Activated gamma-delta T cell treated with anti-CD3 and anti-CD28 coated beads, Interleukin-2, amount 50 U/mL, for 16 hours (primary cell): Measurements from ENCODE around the gene TMEM255B.

Experiments
- DNase-seq: peaks from one replicate; pipeline ENCODE4 v3.0.0-alpha.2; 2020; ENCODE audit warnings: low read depth

Gene TMEM255B

DNA sequence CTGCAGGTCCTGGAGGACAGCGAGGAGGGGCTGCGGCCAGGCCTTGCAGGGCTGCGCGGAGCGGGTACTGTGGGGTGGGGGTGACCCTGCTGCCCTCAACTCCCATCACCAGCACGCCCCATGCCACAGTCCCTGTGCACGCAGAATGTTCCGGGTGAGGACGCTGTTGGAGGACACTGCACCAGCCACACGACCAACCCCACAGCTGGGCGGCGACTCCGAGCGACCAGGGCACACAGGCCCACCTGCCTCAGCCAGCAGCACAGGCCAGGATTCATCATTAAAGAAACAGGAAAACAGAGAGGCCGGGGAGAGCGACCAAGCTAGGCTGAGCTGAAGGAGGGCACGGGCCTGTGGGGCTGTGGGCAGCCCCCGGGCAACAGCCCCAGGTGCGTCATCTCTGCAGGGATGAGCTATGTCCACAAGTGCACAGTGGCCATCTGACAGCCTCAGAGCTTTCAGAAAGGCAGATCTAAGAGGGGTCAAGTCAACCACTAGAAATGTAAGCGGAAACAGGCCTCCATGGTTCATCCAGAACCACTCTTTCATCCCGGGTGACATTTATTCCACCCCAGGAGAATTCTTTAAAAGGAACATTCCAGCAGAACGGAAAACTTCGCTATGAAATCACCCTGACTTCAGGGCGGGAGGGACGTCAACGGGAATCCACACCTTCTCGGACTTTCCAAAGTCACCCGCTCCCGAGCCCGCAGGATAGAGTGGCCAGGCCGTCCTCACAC lies 103.3 kb downstream of the TMEM255B start:
- DNase-seq = no peak

DNA sequence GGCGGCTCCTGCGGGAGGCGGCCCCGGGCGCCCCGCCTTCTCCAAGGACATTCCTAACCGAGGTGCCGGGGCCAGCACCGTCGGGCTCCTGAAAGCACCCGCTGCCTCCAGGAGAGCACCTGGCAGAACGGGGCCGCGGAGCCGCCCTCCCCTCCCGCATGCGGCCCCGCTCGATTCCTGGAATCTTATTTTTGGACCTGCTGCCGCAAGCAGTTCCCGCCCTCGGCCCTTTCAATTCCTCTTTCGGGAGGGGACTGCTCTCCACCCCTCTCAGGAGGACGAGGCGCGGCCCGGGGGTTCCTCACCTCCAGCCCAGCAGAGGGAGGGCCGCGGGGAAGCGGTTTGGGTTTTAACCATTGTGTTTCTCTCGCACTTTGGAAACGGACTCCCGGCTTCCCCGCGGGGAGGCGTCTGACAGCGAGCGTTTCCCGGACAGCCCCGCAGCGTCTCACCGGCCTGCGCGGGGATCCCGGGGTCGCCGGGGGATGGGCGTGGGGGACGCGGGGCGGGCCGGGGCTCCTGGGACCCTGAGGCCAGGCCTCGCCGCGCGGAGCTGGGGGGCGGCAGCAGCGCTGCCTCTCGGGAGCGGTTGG lies 104.0 kb downstream of the TMEM255B start:
- DNase-seq = no peak

DNA sequence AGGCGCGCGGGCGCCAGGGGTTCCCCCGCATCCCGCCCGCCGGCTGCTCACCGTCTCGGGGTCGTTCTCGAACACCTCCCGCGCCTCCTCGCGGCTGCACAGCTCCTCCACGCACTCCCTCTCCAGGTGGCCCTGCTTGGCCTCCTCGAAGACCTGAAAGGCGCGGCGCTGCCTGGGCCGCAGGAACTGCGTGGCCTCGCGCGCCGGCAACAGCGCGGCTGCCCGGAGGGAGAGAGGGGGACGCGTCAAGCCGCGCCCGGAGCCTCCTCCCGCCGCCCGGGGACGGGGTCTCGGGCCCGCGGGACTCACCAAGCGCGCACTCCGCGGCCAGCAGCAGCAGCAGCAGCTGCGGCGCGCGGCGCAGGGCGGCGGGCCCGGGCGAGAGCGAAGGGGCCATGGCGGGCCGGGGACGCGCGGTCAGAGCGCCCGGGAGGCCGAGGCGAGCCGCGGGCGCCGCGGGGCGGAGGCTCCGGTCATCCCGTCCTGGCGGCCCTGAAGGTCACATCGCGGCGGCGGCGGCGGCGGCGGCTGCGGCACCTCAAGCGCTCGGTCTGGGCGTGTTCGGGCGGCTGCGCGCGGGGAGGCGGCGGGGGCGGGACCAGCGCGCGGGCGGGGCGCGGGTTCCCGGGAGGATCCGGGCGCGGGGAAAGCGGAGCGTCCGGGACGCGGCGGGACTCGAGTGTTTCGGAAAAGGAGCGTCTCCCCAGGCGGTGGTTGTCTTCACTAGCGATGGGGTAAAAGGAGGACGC lies 104.7 kb downstream of the TMEM255B start, which contains the start of gene GAS6:
GAS6 (minus strand) TSS at position 553 of the 749 bp plus-strand sequence; CDS start at position 397, 156 bp downstream.
- no peak for DNase-seq

DNA sequence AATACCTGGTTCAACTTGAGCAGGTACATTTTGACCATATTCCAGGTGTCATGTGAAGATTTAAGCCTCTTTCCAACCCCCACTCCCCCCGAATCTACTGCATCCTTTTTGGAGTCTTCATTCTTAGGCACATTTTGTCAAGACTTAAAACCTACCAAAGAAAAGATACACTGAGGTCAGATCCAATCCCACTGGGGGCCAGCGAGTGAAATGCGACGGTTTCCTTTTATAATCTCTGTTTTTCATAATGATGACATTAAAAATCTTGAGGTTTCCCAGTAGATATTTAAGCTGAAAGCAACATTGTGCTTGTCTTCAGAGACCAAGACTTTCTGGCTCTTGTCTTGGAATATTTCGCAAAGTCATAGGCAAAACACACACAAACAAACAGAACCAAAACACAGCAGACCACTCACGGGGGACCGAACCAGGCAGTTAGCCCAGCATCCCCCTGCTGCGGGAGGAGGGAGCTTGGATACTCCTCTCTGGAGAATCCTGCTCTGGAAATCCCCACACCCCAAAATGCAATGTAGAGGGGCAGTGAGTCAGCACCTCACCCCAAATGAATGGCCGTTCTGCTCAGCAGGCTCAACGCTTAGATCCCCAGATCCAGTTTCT lies 105.4 kb downstream of the TMEM255B start:
- DNase-seq = no peak

DNA sequence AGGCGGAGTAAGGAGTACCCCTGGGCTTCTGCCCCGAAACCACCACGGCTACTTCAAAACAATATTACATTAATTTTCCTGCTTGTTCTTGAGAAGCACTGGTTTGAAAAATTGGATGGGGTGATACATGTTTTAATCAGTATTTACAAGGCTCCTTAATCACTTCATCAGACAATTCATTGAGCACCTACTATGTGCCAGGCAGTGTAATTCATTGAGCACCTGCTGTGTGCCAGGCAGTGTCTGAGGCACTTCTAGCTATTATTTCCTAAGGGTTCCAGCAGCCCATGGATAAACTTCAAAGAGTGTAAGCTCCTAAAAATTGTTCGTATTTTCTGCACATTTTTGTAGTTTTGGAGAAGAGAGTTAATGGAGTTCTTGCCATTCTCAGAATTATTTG lies 106.4 kb downstream of the TMEM255B start:
- no peak for DNase-seq
